ENCODE measurements around the gene TMEM38B. TPM values are rescaled to one million over a fixed set of nuclear protein-coding genes. Genes with fewer than 3 reads are reported as not detected.
"Not testable (repeated sequence)": the region's sequence is repeated elsewhere in the genome, so short reads cannot be mapped to it uniquely, and the experiment has no call there.

Gene TMEM38B
- total and polyA plus RNA-seq, 5 donors from 2014 or later = 10.6 to 22.2 (median 18.2) TPM

DNA sequence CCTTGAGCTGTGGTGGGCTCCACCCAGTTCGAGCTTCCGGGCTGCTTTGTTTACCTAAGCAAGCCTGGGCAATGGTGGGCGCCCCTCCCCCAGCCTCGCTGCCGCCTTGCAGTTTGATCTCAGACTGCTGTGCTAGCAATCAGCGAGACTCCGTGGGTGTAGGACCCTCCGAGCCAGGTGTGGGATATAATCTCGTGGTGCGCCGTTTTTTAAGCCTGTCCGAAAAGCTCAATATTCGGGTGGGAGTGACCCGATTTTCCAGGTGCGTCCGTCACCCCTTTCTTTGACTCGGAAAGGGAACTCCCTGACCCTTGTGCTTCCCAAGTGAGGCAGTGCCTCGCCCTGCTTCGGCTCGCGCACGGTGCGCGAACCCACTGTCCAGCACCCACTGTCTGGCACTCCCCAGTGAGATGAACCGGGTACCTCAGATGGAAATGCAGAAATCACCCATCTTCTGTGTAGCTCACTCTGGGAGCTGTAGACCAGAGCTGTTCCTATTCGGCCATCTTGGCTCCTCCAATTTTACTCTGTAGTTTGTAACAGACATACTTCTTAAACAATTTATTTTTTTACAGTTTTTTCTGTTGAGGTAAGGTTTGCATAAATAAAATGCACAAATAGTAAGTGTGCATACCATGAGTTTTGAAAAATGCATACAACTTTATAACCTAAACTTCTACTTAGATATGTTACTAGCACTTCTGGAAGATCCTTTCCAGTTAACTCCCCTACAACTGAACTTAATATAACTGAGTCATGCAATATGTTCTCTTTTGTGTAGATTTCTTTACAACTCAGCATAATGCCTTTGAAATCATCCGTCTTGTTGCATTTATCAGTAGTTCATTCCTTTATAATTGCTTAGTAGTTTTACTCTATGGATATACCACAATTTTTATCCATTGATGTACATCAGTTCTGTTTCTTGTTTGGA lies 88.5 kb downstream of the TMEM38B start:
- H3K9me3 Mint-ChIP-seq = peaks cover 0 to 31% (median 6%) of the 10 kb centered on the region in 7 donors
- H3K4me3 Mint-ChIP-seq; H3K4me1 ChIP-seq (ENCODE audit: control insufficient read depth, insufficient read depth, low read length, poor library complexity, severe bottlenecking); H3K9me3 ChIP-seq (ENCODE audit: control insufficient read depth in 2 of 2, low read length in 2 of 2); H3K27me3 ChIP-seq (ENCODE audit: control insufficient read depth, insufficient read depth, low read length); DNase-seq; H3K27ac Mint-ChIP-seq; H3K36me3 ChIP-seq (ENCODE audit: control insufficient read depth, insufficient read depth, low read length); H3K4me3 ChIP-seq (ENCODE audit: low read depth, low read length); H3K27ac ChIP-seq (ENCODE audit: insufficient read depth, low read length, poor library complexity, severe bottlenecking); H3K4me1 Mint-ChIP-seq; H3K27me3 Mint-ChIP-seq; ATAC-seq (ENCODE audit: low read depth in 2 of 2): not testable (repeated sequence)
- H3K36me3 Mint-ChIP-seq = peaks cover 26% of the 10 kb centered on the region

DNA sequence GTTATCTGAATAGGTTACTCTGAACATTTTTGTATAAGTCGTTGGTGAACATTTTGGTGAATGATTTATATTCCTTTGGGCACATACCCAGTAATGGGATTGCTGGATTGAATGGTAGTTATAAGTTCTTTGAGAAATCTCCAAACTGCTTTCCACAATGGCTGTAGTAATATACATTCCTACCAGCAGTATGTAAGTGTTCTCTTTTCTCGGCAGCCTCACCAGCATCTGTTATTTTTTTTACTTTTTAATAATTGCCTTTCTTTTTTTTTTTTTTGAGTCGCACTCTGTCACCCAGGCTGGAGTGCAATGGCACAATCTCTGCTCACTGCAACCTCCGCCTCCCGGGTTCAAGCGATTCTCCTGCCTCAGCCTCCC lies 89.1 kb downstream of the TMEM38B start:
- Mint-ChIP-seq H3K9me3 (peaks cover 0 to 33% (median 5%) of the 10 kb centered on the region in 7 donors), H3K36me3 (peaks cover 32% of the 10 kb centered on the region)
- H3K27ac Mint-ChIP-seq; H3K4me3 Mint-ChIP-seq; H3K4me1 ChIP-seq (ENCODE audit: control insufficient read depth, insufficient read depth, low read length, poor library complexity, severe bottlenecking); H3K36me3 ChIP-seq (ENCODE audit: control insufficient read depth, insufficient read depth, low read length); H3K4me3 ChIP-seq (ENCODE audit: low read depth, low read length); H3K27ac ChIP-seq (ENCODE audit: insufficient read depth, low read length, poor library complexity, severe bottlenecking); ATAC-seq (ENCODE audit: low read depth in 2 of 2); H3K27me3 Mint-ChIP-seq; DNase-seq; H3K27me3 ChIP-seq (ENCODE audit: control insufficient read depth, insufficient read depth, low read length); H3K9me3 ChIP-seq (ENCODE audit: control insufficient read depth in 2 of 2, low read length in 2 of 2); H3K4me1 Mint-ChIP-seq: not testable (repeated sequence)

DNA sequence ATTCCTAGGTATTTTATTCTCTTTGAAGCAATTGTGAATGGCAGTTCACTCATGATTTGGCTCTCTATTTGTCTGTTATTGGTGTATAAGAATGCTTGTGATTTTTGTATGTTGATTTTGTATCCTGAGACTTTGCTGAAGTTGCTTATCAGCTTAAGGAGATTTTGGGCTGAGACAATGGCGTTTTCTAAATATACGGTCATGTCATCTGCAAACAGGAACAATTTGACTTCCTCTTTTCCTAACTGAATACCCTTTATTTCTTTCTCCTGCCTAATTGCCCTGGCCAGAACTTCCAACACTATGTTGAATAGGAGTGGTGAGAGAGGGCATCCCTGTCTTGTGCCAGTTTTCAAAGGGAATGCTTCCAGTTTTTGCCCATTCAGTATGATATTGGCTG lies 92.5 kb downstream of the TMEM38B start:
- DNase-seq; H3K27me3 ChIP-seq (ENCODE audit: control insufficient read depth, insufficient read depth, low read length); ATAC-seq (ENCODE audit: low read depth in 2 of 2); H3K4me1 ChIP-seq (ENCODE audit: control insufficient read depth, insufficient read depth, low read length, poor library complexity, severe bottlenecking); H3K4me3 Mint-ChIP-seq; H3K4me3 ChIP-seq (ENCODE audit: low read depth, low read length); H3K9me3 ChIP-seq (ENCODE audit: control insufficient read depth in 2 of 2, low read length in 2 of 2); H3K36me3 ChIP-seq (ENCODE audit: control insufficient read depth, insufficient read depth, low read length); H3K4me1 Mint-ChIP-seq; H3K27ac Mint-ChIP-seq; H3K27me3 Mint-ChIP-seq; H3K27ac ChIP-seq (ENCODE audit: insufficient read depth, low read length, poor library complexity, severe bottlenecking): not testable (repeated sequence)
- peaks cover 43% of the 10 kb centered on the region for H3K36me3 Mint-ChIP-seq
- H3K9me3 Mint-ChIP-seq = peaks cover 0 to 59% (median 7%) of the 10 kb centered on the region in 7 donors

DNA sequence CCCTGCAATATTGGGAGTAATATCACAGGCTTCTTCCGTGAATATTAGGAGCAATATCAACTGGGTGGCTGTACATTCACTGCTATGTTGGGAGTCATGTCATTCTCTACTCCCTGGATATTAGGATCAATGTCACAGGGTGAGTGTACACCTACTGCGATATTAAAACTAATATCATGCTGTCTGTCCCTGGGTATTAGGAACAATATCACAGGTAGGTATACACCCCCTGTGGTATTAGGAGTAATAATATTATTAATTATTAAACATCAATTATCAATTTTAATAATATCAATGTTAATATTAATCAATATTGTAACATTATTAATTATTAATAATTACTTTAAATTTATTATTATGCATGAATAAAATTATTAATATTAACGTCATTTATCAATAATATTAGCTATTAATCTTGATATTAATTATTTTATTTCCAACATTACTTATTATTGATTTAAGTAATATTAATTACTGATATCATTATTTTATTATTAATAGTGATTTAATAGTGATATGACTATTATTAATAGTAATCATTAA lies 121.9 kb downstream of the TMEM38B start:
- Histone ChIP-seq H3K4me1 (ENCODE audit: control insufficient read depth, insufficient read depth, low read length, poor library complexity, severe bottlenecking) (no peaks in the 10 kb centered on the region), H3K36me3 (ENCODE audit: control insufficient read depth, insufficient read depth, low read length) (no peaks in the 10 kb centered on the region), H3K27me3 (ENCODE audit: control insufficient read depth, insufficient read depth, low read length) (no peaks in the 10 kb centered on the region), H3K9me3 (ENCODE audit: control insufficient read depth in 2 of 2, low read length in 2 of 2) (peaks cover 0 to 7% of the 10 kb centered on the region in 2 experiments), H3K27ac (ENCODE audit: insufficient read depth, low read length, poor library complexity, severe bottlenecking) (no peak overlapping the region), H3K4me3 (ENCODE audit: low read depth, low read length) (no peak overlapping the region)
- no peak for ATAC-seq (ENCODE audit: low read depth in 2 of 2)
- Mint-ChIP-seq H3K27me3 (no peaks in the 10 kb centered on the region), H3K4me1 (no peaks in the 10 kb centered on the region), H3K4me3 (no peak overlapping the region), H3K36me3 (no peaks in the 10 kb centered on the region), H3K27ac (no peak overlapping the region), H3K9me3 (peaks cover 0 to 32% (median 14%) of the 10 kb centered on the region in 7 donors)
- no peak for DNase-seq

DNA sequence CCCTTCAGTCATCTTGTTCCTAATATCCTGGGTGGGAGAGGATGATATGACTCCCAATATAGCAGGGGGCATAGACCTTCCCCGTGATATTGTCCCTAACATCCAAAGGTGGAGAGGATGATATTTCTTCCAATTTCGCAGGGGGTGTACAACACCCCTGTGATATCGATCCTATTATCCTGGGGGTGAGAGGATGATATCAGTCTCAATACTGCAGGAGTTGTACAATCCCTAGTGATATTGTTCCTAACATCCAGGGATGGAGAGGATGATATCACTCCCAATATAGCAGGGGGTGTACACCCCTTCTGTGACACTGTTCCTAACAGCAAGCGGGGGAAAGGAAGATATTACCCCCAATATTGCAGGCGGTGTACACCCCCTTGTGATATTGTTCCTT lies 122.6 kb downstream of the TMEM38B start:
- Histone ChIP-seq H3K9me3 (ENCODE audit: control insufficient read depth in 2 of 2, low read length in 2 of 2) (peaks cover 0 to 6% of the 10 kb centered on the region in 2 experiments), H3K4me1 (ENCODE audit: control insufficient read depth, insufficient read depth, low read length, poor library complexity, severe bottlenecking) (no peaks in the 10 kb centered on the region), H3K36me3 (ENCODE audit: control insufficient read depth, insufficient read depth, low read length) (no peaks in the 10 kb centered on the region), H3K4me3 (ENCODE audit: low read depth, low read length) (no peak overlapping the region), H3K27ac (ENCODE audit: insufficient read depth, low read length, poor library complexity, severe bottlenecking) (no peak overlapping the region), H3K27me3 (ENCODE audit: control insufficient read depth, insufficient read depth, low read length) (no peaks in the 10 kb centered on the region)
- no peaks in the 10 kb centered on the region for H3K4me1 Mint-ChIP-seq
- H3K4me3 Mint-ChIP-seq = no peak overlapping the region
- H3K36me3 Mint-ChIP-seq = no peaks in the 10 kb centered on the region
- ATAC-seq (ENCODE audit: low read depth in 2 of 2) (no peak), DNase-seq (peak in 1 of 3 donors; percentile 36)
- peaks cover 0 to 27% (median 12%) of the 10 kb centered on the region in 7 donors for H3K9me3 Mint-ChIP-seq
- no peaks in the 10 kb centered on the region for H3K27me3 Mint-ChIP-seq
- no peak overlapping the region for H3K27ac Mint-ChIP-seq

DNA sequence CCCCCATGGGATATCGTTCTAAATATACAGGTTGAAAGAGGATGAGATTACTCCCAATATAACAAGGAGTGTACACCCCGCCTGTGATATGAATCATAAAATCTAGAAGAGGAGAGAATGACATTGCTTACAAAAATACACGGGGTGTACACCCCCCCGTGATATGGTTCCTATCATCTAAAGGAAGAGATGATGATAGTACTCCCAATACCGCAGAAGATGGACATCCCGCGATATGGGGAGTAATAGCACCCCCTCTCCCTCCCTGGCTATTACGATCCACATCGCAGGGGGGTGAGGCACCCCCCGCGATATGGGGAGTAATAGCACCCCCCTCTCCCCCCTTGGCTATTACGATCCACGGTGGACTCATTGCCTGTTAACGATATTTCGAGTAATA lies 124.6 kb downstream of the TMEM38B start:
- Histone ChIP-seq H3K4me3 (ENCODE audit: low read depth, low read length) (no peak overlapping the region), H3K27ac (ENCODE audit: insufficient read depth, low read length, poor library complexity, severe bottlenecking) (no peak overlapping the region), H3K9me3 (ENCODE audit: control insufficient read depth in 2 of 2, low read length in 2 of 2) (no peaks in the 10 kb centered on the region), H3K4me1 (ENCODE audit: control insufficient read depth, insufficient read depth, low read length, poor library complexity, severe bottlenecking) (no peaks in the 10 kb centered on the region), H3K36me3 (ENCODE audit: control insufficient read depth, insufficient read depth, low read length) (no peaks in the 10 kb centered on the region), H3K27me3 (ENCODE audit: control insufficient read depth, insufficient read depth, low read length) (no peaks in the 10 kb centered on the region)
- H3K4me1 Mint-ChIP-seq = no peaks in the 10 kb centered on the region
- H3K4me3 Mint-ChIP-seq = no peak overlapping the region
- DNase-seq (peak in 1 of 3 donors; percentile 10), ATAC-seq (ENCODE audit: low read depth in 2 of 2) (no peak)
- peaks cover 2 to 30% (median 8%) of the 10 kb centered on the region in 7 donors for H3K9me3 Mint-ChIP-seq
- no peaks in the 10 kb centered on the region for H3K27me3 Mint-ChIP-seq
- H3K36me3 Mint-ChIP-seq = no peaks in the 10 kb centered on the region
- no peak overlapping the region for H3K27ac Mint-ChIP-seq

DNA sequence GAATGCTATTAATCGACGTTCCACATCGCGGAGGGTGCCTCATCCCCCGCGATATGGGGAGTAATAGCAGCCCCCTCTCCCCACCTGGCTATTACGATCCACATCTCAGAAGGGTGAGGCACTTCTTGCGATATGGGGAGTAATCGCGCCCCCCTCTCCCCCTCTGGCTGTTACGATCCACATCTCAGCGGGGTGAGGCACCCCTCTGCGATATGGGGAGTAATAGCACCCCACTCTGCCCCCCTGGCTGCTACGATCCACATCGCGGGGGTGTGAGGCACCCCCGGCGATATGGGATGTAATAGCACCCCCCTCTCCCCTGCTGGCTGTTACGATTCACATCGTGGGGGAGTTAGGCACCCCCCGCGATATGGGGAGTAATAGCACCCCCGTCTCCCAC lies 128.5 kb downstream of the TMEM38B start:
- ATAC-seq (ENCODE audit: low read depth in 2 of 2) = no peak

More for the DNA sequence above, 128.5 kb downstream of the TMEM38B start:
- H3K4me3 Mint-ChIP-seq = no peak overlapping the region
- H3K9me3 Mint-ChIP-seq = peaks cover 4 to 27% (median 12%) of the 10 kb centered on the region in 7 donors
- Histone ChIP-seq H3K9me3 (ENCODE audit: control insufficient read depth in 2 of 2, low read length in 2 of 2) (no peaks in the 10 kb centered on the region), H3K4me3 (ENCODE audit: low read depth, low read length) (no peak overlapping the region), H3K36me3 (ENCODE audit: control insufficient read depth, insufficient read depth, low read length) (no peaks in the 10 kb centered on the region), H3K4me1 (ENCODE audit: control insufficient read depth, insufficient read depth, low read length, poor library complexity, severe bottlenecking) (no peaks in the 10 kb centered on the region), H3K27ac (ENCODE audit: insufficient read depth, low read length, poor library complexity, severe bottlenecking) (no peak overlapping the region), H3K27me3 (ENCODE audit: control insufficient read depth, insufficient read depth, low read length) (no peaks in the 10 kb centered on the region)
- H3K27me3 Mint-ChIP-seq = peaks cover under 1% of the 10 kb centered on the region
- H3K36me3 Mint-ChIP-seq = no peaks in the 10 kb centered on the region
- H3K4me1 Mint-ChIP-seq = no peaks in the 10 kb centered on the region
- DNase-seq = peak in 1 of 3 donors; percentile 13
- H3K27ac Mint-ChIP-seq = no peak overlapping the region
